Activated CD4-positive, alpha-beta T cell treated with anti-CD3 and anti-CD28 coated beads, Interleukin-2, Interleukin-6, amounts not matched to agents 100 ng/mL and 50 ng/mL, durations not matched to agents 16 hours and 8 hours (primary cell): ENCODE data around the gene IL4I1.
A peak's percentile ranks its signal among the peaks of the same experiment; 100 is the strongest.

Source experiments
- DNase-seq: peaks from one replicate; pipeline ENCODE4 v3.0.0-alpha.2; 2020

Gene IL4I1

GRCh38 chr19:49877020-49877878 is 19.4 kb downstream of the IL4I1 start, which contains the start of the genes AKT1S1 and TBC1D17:
Gene AKT1S1, minus strand, starts transcription at chr19:49877355. Its CDS starts 4,060 bp downstream, at chr19:49873295.
Gene TBC1D17, plus strand, starts transcription at chr19:49877702. Its CDS starts 22 bp downstream, at chr19:49877724.
- DNase-seq, result peak; percentile 99

GRCh38 chr19:49876422-49877019 is 20.2 kb downstream of the IL4I1 start:
- peak; percentile 99 for DNase-seq

DNA sequence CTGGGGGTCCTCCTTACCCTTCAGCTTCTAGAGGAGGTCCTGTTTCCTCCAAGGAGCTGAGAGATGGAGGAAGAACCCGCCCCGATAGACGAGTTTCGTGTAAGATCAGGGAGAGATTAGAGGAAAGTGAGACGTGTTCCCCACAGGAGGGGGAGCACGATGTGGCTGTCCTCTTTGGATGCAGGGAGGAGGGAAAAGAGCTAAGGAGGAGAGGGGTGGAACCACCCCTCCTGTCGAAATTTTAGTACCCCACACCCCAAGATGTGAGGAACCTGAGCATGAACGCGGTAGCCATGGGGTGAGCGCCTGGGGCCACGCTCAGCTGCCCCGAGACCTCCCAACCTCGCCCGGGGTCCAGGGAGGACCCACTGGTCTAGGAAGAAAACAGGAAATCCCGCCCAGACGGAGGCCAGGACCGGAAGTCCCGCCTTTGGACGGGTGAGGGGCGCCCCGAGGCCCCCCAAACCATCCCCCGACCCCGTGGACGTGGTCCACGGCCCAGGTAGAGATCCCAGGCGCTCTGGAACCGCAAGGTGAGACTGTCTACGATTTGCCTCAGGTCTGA is 20.7 kb downstream of the IL4I1 start:
- peak; percentile 69 for DNase-seq

DNA sequence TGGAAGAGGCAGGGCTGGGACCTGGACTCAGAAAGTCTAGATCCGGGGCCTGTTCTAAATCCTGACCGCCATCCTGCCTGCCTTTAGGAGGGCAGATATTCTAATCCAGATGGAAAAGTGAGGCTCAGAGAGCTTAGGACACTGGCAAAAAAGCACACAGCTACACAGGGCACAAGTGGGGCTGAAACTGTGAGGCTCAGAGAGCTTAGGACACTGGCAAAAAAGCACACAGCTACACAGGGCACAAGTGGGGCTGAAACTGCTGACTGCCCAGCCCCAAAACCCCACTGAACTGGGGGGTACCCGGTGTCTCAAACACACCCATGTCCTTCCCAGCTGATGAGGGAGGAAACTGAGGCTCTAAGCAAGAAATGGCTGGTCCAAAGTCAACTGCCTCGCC is 21.5 kb downstream of the IL4I1 start:
- no peak for DNase-seq

DNA sequence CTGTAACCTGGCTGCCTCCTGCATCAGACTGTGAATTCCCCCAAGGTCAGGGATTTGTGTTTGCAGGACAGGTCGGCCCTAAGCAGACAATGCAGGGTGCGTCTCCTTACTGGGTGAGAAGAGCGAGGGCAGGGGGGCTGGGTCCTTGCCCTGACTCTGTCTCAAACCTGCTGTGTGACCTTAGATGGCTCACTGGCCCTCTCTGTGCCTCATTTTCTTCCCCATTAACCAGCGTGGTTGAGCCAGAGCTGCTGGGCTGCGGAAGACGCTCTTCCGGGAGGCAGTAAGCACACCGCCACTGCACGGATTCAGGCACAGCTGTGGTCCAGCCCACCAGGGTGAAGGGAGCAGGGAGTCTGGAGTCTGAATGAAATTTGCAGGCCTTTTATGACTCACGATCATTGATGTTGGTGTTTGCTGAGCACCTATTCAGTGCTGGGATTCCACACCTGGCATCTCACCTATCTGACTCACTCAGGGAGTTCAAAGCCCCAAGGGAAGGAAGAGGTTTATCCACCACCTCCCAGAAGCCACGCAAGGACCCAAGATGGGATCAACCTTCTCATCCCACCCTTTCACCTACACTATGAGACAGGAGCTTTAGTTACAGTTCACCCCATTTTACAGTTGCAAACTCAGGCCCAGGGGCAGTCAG is 22.1 kb downstream of the IL4I1 start:
- DNase-seq, result no peak

DNA sequence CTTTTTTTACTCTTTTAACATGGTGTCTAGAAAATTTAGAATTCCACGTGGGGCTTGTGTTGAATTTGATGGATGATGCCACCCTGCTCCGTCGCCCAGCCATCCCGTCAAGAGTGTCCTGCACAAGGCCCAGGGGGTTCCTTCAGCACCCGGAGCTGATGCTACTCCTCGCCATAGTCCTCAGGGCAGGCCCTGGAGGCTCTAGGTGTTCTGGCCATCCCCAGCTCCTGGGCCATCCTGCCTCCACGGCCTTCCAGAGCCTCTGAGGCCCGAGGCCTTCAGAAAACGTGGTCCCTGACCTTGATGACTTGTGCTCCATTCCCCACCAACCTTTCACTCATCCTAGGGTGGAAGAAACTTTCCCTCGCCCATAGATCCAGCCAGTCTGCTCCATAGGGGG is 22.9 kb downstream of the IL4I1 start:
- no peak for DNase-seq

DNA sequence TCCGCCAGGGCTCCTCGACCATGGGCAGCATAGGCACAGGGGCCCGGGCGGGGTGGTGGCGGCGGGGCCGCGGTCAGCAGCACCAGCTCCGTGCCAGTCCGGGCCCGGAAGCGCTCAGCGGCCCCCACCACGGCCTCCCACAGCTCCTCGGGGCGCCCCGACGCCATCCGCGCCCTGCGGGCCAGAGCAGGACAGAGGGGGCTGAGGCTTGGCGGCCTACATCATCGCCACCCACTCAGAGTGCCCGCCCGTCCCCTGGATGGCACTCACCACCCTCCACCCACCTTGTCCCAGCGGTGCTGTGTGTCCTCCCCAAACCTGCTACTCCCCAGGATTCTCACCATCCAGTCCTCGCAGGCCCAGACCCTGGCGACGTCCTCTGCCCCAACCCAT is 23.6 kb downstream of the IL4I1 start:
- DNase-seq, result no peak

- no peak for DNase-seq
Measured at GRCh38 chr19:49872245-49873128, 24.2 kb downstream of the IL4I1 start.

- DNase-seq, result no peak
Measured at GRCh38 chr19:49871349-49871985, 25.2 kb downstream of the IL4I1 start.

- DNase-seq, result no peak
Measured at GRCh38 chr19:49870309-49870901, 26.3 kb downstream of the IL4I1 start.

DNA sequence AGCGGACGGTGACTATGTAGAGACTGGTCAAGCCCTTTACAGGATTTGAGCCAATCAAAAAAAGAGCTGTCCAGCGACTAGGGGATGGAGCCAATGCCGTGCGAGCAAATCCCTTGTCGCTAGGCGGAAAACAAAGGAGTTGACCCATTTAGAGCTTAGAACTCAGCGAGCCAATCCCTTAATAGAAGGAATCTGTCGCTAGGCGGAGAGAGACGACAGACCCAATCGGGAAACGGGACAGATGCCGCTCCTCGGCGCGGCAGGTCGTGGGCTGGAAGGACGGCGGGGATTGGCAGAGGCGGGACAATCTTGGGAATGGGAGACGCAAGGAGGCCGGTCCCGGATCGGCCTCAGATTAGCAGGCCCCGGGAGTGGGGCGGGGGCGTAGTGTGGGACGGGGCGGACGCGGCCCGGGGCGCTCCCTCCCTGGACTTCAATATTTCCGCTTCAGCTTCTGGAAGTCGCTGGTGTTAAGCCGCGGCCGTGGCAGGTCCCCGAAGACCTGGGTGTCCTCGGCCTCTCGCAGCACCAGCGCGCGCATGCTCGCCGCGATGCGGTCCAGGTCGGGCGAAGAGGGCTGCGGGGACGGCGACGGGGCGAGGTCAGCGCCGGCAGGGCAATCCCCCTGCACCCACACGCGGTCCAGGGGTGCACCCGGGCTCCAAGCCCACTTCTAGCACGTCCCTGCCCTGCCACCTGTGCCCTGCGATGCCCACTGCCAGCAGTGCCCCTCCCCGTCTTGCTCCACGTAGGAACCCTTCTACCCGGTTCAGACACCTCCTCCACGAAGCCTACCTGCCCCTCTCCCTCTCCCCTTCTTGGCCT is 27.0 kb downstream of the IL4I1 start:
- peak; percentile 98 for DNase-seq

- DNase-seq, result no peak
Measured at GRCh38 chr19:49869009-49869483, 27.6 kb downstream of the IL4I1 start.

- peak; percentile 88 for DNase-seq
Measured at GRCh38 chr19:49866933-49867782, 29.5 kb downstream of the IL4I1 start, which contains the start of gene PNKP. Gene PNKP, minus strand, starts transcription at chr19:49867576. Its CDS starts 372 bp downstream, at chr19:49867204.

GRCh38 chr19:49864890-49865289 is 31.8 kb downstream of the IL4I1 start:
- DNase-seq, result no peak

DNA sequence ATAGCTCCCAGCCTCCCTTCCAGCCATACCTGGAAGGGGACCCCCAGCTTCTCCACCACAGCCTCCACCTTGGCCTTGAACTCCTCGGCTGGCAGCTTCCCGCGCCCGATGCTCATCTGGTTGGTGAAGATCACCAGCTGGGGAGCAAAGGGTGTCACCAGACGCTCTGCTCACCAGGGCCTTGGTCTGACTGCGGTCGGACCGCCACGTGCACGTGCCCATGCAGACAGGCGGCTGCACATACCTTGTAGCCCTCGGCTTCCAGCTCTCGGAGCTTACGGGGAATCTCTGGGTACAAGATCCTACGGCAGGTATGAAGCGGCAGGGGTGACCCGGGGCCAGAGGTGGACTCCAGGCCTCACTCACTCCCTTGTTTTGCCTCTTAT is 32.8 kb downstream of the IL4I1 start:
- DNase-seq, result no peak

DNA sequence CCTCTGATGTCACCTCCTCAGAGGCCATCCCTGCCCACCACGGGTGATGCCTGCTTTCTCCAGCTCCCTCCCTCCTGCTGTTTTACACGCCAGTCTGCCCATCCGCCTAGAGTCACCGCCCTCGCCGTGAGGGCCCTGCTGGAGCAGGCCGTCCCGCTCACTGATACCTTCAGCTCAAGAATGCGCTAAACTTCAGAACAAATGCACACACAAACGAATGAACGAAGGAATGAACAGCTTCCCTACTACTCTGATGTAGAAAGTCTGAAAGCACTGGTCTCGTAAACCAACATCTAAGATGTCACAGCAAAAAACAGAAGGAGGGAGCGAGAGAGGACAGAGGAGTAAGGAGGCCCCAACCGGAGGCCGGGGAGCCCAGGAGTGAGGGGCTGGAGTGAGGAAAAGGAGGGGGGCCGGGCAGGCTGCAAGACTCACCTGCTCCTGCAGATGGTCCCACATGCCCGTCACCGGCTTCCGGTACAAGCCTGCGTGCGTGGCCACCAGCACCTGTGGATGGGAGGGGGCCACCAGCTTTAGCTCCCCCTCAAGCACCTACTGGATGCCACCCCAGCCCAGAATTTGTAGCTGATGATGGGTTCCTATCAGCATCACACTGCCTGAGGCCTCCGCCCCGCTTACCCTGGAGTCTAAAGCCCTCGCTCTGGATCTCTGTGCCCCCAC is 33.3 kb downstream of the IL4I1 start:
- no peak for DNase-seq

DNA sequence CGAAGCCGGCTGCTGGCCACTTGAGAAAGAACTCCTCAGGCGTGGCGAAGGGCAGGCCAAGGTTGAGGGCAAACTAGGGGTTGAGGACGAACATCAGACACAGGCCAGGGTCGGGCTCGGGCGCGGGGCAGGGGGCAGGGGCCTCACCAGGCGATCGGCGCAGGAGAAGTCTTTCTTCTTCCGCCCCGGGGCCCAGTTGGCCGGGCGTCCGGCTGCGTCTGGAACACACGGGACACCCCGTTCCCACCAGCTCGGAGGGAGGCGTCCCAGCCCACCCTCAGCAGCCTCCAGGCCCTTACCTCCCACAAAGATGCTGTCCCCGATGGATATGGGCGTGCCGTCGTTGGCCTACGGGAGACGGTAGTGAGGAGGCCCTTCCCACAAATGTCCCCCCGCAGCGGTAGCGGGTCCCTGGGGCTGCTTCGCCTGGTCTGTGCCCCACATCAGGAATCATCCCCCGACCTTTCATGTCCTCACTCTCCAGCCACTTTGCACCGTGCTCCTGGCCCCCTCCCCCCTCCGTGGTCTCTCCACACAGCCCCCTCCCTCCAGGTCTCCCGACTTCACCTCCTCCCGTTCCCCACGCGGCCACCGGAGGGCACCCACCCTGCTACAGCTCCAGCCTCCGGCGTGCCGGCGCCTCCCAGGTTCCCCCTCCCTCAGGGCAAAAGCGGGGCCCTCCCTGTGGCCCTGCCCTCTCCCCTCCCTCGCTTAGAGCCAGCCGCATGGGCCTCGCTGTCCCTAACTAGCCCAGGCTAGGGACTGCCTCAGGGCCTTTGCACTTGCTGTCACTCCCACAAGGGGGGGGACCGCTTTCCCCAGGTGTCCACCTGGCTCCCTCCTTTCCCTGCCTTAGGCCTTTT is 34.1 kb downstream of the IL4I1 start:
- no peak for DNase-seq
